ENCODE data around the gene GYPC. TPM values are rescaled to one million over a fixed set of nuclear protein-coding genes. Genes with fewer than 3 reads are reported as not detected.

GYPC gene
- total RNA-seq, 1 experiment from 2014 or later: 0.75 TPM

- Histone ChIP-seq H3K9me3 (ENCODE audit: low read depth, low read length, poor library complexity, severe bottlenecking) (no peaks in the 10 kb centered on the region), H3K27me3 (replicated peaks; ENCODE audit: insufficient read depth, low read depth, low read length, poor library complexity) (peaks cover 6% of the 10 kb centered on the region), H3K4me3 (ENCODE audit: low read depth, low read length, poor library complexity, severe bottlenecking) (no peak overlapping the region), H3K36me3 (ENCODE audit: insufficient read depth, low read length, poor library complexity, severe bottlenecking) (no peaks in the 10 kb centered on the region), H3K4me1 (ENCODE audit: insufficient read depth, low read length, poor library complexity, severe bottlenecking) (no peaks in the 10 kb centered on the region), H3K27ac (ENCODE audit: low read depth, low read length, poor library complexity, severe bottlenecking) (no peak overlapping the region)
- CTCF ChIA-PET: no interaction called here
- TF ChIP-seq EZH2 (IDR thresholded peaks at IDR 0.05; ENCODE audit: borderline replicate concordance, low read depth, low read length, poor library complexity, severe bottlenecking): no peak
- no peak for TF ChIP-seq CTCF (conservative IDR thresholded peaks at IDR 0.05; ENCODE audit: low read depth, low read length)
- POLR2A ChIA-PET (ENCODE audit: low non-redundant PET): no interaction called here
- no TSS peak for BruUV-seq (replicated peaks)
- DNase-seq (ENCODE audit: low spot score): no peak
- intact Hi-C loops (cut with micrococcal nuclease; ENCODE audit: unreplicated experiment): no loop called here
Observed at GRCh38 chr2:126723281-126723815, 67.4 kb downstream of the GYPC start.

GRCh38 chr2:126725580-126725979 is 69.6 kb downstream of the GYPC start:
- ChIA-PET CTCF (no interaction called here), POLR2A (ENCODE audit: low non-redundant PET) (no interaction called here)
- H3K4me1 ChIP-seq (ENCODE audit: insufficient read depth, low read length, poor library complexity, severe bottlenecking): no peaks in the 10 kb centered on the region
- peaks cover 6% of the 10 kb centered on the region for H3K27me3 ChIP-seq (replicated peaks; ENCODE audit: insufficient read depth, low read depth, low read length, poor library complexity)
- no TSS peak for BruUV-seq (replicated peaks)
- H3K27ac ChIP-seq (ENCODE audit: low read depth, low read length, poor library complexity, severe bottlenecking): no peak overlapping the region
- intact Hi-C loops (cut with micrococcal nuclease; ENCODE audit: unreplicated experiment): no loop called here
- no peak for DNase-seq (ENCODE audit: low spot score)
- TF ChIP-seq CTCF (conservative IDR thresholded peaks at IDR 0.05; ENCODE audit: low read depth, low read length): no peak
- TF ChIP-seq EZH2 (IDR thresholded peaks at IDR 0.05; ENCODE audit: borderline replicate concordance, low read depth, low read length, poor library complexity, severe bottlenecking): no peak
- no peaks in the 10 kb centered on the region for H3K9me3 ChIP-seq (ENCODE audit: low read depth, low read length, poor library complexity, severe bottlenecking)
- no peaks in the 10 kb centered on the region for H3K36me3 ChIP-seq (ENCODE audit: insufficient read depth, low read length, poor library complexity, severe bottlenecking)
- no peak overlapping the region for H3K4me3 ChIP-seq (ENCODE audit: low read depth, low read length, poor library complexity, severe bottlenecking)

- ChIA-PET CTCF (no interaction called here), POLR2A (ENCODE audit: low non-redundant PET) (no interaction called here)
- intact Hi-C loops (cut with micrococcal nuclease; ENCODE audit: unreplicated experiment): no loop called here
Observed at GRCh38 chr2:126729896-126730295, 73.9 kb downstream of the GYPC start.

More at GRCh38 chr2:126729896-126730295, 73.9 kb downstream of the GYPC start:
- BruUV-seq (replicated peaks): no TSS peak
- H3K4me1 ChIP-seq (ENCODE audit: insufficient read depth, low read length, poor library complexity, severe bottlenecking): no peaks in the 10 kb centered on the region
- peaks cover 6% of the 10 kb centered on the region for H3K27me3 ChIP-seq (replicated peaks; ENCODE audit: insufficient read depth, low read depth, low read length, poor library complexity)
- no peak overlapping the region for H3K4me3 ChIP-seq (ENCODE audit: low read depth, low read length, poor library complexity, severe bottlenecking)
- no peaks in the 10 kb centered on the region for H3K9me3 ChIP-seq (ENCODE audit: low read depth, low read length, poor library complexity, severe bottlenecking)
- TF ChIP-seq EZH2 (IDR thresholded peaks at IDR 0.05; ENCODE audit: borderline replicate concordance, low read depth, low read length, poor library complexity, severe bottlenecking) (no peak), CTCF (conservative IDR thresholded peaks at IDR 0.05; ENCODE audit: low read depth, low read length) (no peak)
- H3K27ac ChIP-seq (ENCODE audit: low read depth, low read length, poor library complexity, severe bottlenecking): no peak overlapping the region
- no peaks in the 10 kb centered on the region for H3K36me3 ChIP-seq (ENCODE audit: insufficient read depth, low read length, poor library complexity, severe bottlenecking)
- no peak for DNase-seq (ENCODE audit: low spot score)

Data from A673 (cell line).